Measurements from ENCODE around the gene FAR1. TPM values are rescaled to one million over a fixed set of nuclear protein-coding genes. Genes with fewer than 3 reads are reported as not detected.

FAR1 gene
- total RNA-seq, 2 donors from 2014 or later: 33.7 to 44.5 TPM

DNA sequence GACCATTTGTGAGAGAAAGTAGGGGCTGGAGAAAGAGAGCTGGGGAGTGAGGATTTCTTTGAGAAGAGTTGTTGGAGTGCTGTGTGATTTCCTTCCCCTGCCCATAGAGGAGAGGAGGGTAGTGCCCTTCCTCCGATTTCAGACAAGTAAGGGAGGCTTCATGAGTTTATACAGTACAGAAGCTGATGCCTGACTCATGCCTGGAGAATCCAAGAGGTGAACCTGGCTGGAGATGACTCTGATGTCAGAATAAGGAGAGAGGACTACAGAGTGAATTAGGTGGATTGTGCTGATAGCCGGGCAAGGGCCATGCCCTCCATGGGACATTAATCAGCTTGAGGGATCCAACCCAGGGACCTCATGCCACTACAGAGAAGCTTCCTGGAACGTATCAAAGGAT is 91.6 kb downstream of the FAR1 start:
- H3K4me3 Mint-ChIP-seq: no peak overlapping the region
- peaks cover 2% of the 10 kb centered on the region for H3K4me1 Mint-ChIP-seq
- DNase-seq: no peak
- peaks cover 13% of the 10 kb centered on the region for H3K27me3 Mint-ChIP-seq
- H3K27ac Mint-ChIP-seq: no peak overlapping the region
- ATAC-seq: no peak
- no peaks in the 10 kb centered on the region for H3K9me3 ChIP-seq (ENCODE audit: control insufficient read depth, low read length, poor library complexity, severe bottlenecking)
- no peaks in the 10 kb centered on the region for H3K36me3 Mint-ChIP-seq (ENCODE audit: low read depth)

DNA sequence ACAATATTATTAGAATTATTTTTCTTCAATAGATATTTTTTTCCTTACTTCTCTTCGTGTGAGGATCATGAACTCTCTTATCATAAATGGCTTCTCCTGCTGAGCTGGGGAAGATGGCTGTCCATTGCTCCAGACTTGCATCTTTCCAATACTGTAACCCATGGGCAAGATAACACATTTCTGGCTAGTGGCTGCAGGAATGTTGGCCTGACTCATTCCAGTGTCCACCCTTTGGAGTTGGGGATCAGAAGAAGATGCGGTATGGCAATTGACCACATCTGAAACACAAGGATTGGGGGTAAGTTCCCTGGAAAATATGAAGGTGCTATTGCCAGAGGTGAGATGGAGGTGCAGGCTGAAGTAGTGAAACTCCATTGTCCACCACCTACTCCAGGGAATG is 92.8 kb downstream of the FAR1 start:
- no peak overlapping the region for H3K4me3 Mint-ChIP-seq
- DNase-seq (no peak), ATAC-seq (no peak)
- H3K27me3 Mint-ChIP-seq: peaks cover 13% of the 10 kb centered on the region
- peaks cover 2% of the 10 kb centered on the region for H3K36me3 Mint-ChIP-seq (ENCODE audit: low read depth)
- no peaks in the 10 kb centered on the region for H3K4me1 Mint-ChIP-seq
- no peak overlapping the region for H3K27ac Mint-ChIP-seq
- H3K9me3 ChIP-seq (ENCODE audit: control insufficient read depth, low read length, poor library complexity, severe bottlenecking): no peaks in the 10 kb centered on the region

DNA sequence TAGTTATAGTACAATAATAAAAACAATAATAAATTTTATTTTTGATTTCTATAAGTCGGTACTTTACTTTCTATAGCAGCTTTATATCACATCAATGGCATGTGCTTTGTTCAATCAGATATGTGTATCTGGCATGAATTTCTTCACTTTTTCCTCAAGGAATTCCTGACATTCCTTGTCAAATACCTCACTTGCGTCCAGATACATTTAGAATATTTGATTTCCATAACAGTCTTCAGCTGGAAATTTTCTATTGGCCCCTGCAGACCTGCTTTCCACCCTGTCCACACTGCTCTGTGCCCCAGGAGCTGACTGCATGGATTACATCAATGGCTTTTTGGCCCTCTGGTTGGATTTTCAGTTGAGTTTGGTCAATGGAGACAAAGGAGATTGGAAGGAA is 93.2 kb downstream of the FAR1 start:
- no peaks in the 10 kb centered on the region for H3K9me3 ChIP-seq (ENCODE audit: control insufficient read depth, low read length, poor library complexity, severe bottlenecking)
- Mint-ChIP-seq H3K4me3 (no peak overlapping the region), H3K27ac (no peak overlapping the region), H3K36me3 (ENCODE audit: low read depth) (peaks cover 2% of the 10 kb centered on the region), H3K4me1 (no peaks in the 10 kb centered on the region), H3K27me3 (peaks cover 13% of the 10 kb centered on the region)
- no peak for DNase-seq
- no peak for ATAC-seq

DNA sequence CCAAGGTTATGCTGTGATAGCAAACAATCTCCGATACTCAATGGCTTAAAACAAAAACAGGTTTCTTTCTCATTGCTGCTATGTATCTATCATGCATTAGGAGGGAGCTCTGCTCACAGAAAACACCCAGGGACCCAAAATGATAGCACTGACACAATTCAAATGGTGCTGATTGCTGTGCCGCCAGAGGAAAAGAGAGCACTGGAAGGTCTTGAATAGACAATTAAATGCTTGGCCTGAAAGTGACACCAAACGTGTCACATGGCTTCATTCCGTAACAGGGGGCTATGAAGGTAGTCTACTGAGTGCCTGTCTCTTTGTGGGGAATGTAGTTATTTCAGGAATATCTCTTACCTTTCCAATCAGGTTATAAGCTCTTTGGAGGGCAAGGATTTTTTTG is 94.2 kb downstream of the FAR1 start:
- H3K27me3 Mint-ChIP-seq: peaks cover 13% of the 10 kb centered on the region
- no peak overlapping the region for H3K27ac Mint-ChIP-seq
- H3K4me3 Mint-ChIP-seq: no peak overlapping the region
- H3K9me3 ChIP-seq (ENCODE audit: control insufficient read depth, low read length, poor library complexity, severe bottlenecking): no peaks in the 10 kb centered on the region
- H3K4me1 Mint-ChIP-seq: no peaks in the 10 kb centered on the region
- DNase-seq: no peak
- no peak for ATAC-seq
- peaks cover 5% of the 10 kb centered on the region for H3K36me3 Mint-ChIP-seq (ENCODE audit: low read depth)

GRCh38 chr11:13763341-13763740 is 94.9 kb downstream of the FAR1 start:
- H3K9me3 ChIP-seq (ENCODE audit: control insufficient read depth, low read length, poor library complexity, severe bottlenecking): no peaks in the 10 kb centered on the region
- no peaks in the 10 kb centered on the region for H3K4me1 Mint-ChIP-seq
- ATAC-seq: no peak
- H3K27ac Mint-ChIP-seq: no peak overlapping the region
- peaks cover 5% of the 10 kb centered on the region for H3K36me3 Mint-ChIP-seq (ENCODE audit: low read depth)
- H3K27me3 Mint-ChIP-seq: peaks cover 13% of the 10 kb centered on the region
- H3K4me3 Mint-ChIP-seq: no peak overlapping the region
- no peak for DNase-seq

- no peak for ATAC-seq
- Mint-ChIP-seq H3K4me3 (no peak overlapping the region), H3K36me3 (ENCODE audit: low read depth) (peaks cover 5% of the 10 kb centered on the region), H3K27ac (no peak overlapping the region), H3K4me1 (no peaks in the 10 kb centered on the region), H3K27me3 (peaks cover 24% of the 10 kb centered on the region)
- H3K9me3 ChIP-seq (ENCODE audit: control insufficient read depth, low read length, poor library complexity, severe bottlenecking): no peaks in the 10 kb centered on the region
- DNase-seq: no peak
Measured at GRCh38 chr11:13765886-13766285, 97.4 kb downstream of the FAR1 start.

DNA sequence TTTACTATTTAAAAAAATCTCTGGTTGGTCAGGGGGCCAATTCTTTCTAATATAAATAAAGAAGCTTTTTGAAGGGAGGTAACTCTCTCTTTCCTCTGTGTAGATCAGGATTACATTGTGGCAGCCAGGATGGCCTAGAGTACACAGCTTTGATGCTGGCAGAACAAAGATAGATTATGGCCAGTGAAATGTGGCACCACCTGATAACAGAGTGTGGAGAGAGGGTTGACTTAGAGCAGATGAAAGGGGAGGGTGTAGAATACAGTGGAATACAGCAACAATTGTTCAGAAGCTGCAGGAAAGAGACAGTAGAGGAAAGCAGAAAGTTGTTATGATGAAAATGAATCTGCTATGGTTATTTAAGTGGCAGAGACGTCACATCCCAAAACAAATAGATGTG is 99.0 kb downstream of the FAR1 start:
- Mint-ChIP-seq H3K4me1 (peaks cover 1% of the 10 kb centered on the region), H3K27me3 (peaks cover 30% of the 10 kb centered on the region), H3K27ac (no peak overlapping the region), H3K36me3 (ENCODE audit: low read depth) (peaks cover 5% of the 10 kb centered on the region), H3K4me3 (no peak overlapping the region)
- no peak for ATAC-seq
- no peaks in the 10 kb centered on the region for H3K9me3 ChIP-seq (ENCODE audit: control insufficient read depth, low read length, poor library complexity, severe bottlenecking)
- no peak for DNase-seq

DNA sequence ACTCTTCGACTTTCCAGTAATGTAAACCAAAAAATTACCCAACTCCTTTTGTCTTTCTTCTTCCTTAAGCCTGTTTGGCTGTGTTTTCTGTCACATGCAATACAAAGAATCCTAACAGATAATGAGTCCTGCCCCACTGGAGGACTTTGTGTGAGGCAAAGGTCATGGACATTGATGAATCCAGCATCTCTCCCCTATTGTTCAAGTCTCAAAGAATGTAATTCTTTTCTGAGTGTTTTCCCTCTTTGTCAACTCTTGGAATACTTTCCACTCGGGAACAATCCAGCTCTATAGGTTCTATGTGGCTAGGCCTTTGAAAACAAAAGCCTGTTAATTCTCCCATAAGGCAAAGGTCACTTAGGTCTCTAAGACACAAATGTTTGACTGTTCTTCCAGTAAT is 100.7 kb downstream of the FAR1 start:
- peaks cover 35% of the 10 kb centered on the region for H3K27me3 Mint-ChIP-seq
- peaks cover 6% of the 10 kb centered on the region for H3K4me1 Mint-ChIP-seq
- H3K36me3 Mint-ChIP-seq (ENCODE audit: low read depth): peaks cover 5% of the 10 kb centered on the region
- no peak overlapping the region for H3K27ac Mint-ChIP-seq
- DNase-seq: no peak
- H3K4me3 Mint-ChIP-seq: no peak overlapping the region
- H3K9me3 ChIP-seq (ENCODE audit: control insufficient read depth, low read length, poor library complexity, severe bottlenecking): no peaks in the 10 kb centered on the region
- no peak for ATAC-seq

- peaks cover 3% of the 10 kb centered on the region for H3K36me3 Mint-ChIP-seq (ENCODE audit: low read depth)
- H3K4me3 Mint-ChIP-seq: no peak overlapping the region
- H3K27ac Mint-ChIP-seq: no peak overlapping the region
Measured at GRCh38 chr11:13771151-13771550, 102.7 kb downstream of the FAR1 start.

DNA sequence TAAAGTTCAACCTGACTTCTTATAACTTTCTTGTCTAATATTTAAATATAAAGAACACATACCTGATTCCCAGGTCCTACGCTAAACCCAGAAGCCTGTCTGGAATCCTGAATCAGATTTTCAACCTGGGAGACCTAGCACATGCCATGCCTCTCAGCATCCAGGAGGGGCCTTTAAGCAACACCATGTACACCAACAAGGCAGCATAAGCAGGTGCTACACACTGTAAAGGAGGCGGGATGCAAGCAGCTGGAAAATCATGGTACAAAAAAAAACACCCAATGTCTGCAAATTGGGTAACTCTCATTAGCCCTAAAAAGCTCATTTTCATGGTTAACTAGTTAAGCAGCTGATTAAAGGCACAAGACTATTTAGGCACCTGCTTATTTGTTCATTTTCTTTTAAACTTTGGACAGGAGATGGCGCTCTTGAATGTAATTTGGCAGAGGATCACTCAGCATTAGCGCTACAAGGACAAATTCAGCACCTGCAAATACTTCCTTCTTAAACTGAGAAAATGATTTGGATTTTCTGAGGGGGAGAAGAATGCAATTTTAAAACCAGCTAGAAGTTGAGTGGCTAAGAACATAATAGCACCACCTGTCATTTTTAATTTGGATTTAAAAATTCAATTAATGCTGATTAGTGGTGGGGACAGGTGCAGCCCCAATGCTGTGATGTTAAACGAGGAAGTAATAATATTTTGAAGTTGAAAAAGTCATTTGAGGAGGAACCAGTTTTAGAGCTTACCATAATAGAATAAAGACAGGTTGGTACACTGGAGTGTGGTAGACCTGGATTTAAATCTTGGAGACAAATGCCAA is 104.0 kb downstream of the FAR1 start:
- no peaks in the 10 kb centered on the region for H3K9me3 ChIP-seq (ENCODE audit: control insufficient read depth, low read length, poor library complexity, severe bottlenecking)
- Mint-ChIP-seq H3K27me3 (peaks cover 29% of the 10 kb centered on the region), H3K4me1 (peaks cover 9% of the 10 kb centered on the region), H3K27ac (no peak overlapping the region), H3K4me3 (no peak overlapping the region), H3K36me3 (ENCODE audit: low read depth) (peaks cover 2% of the 10 kb centered on the region)
- DNase-seq (peak in 1 of 3 donors; percentile 7), ATAC-seq (peak; percentile 79)

More at GRCh38 chr11:13771151-13771550, 102.7 kb downstream of the FAR1 start:
- Mint-ChIP-seq H3K4me1 (peaks cover 6% of the 10 kb centered on the region), H3K27me3 (peaks cover 28% of the 10 kb centered on the region)
- ATAC-seq (no peak), DNase-seq (no peak)
- H3K9me3 ChIP-seq (ENCODE audit: control insufficient read depth, low read length, poor library complexity, severe bottlenecking): no peaks in the 10 kb centered on the region

DNA sequence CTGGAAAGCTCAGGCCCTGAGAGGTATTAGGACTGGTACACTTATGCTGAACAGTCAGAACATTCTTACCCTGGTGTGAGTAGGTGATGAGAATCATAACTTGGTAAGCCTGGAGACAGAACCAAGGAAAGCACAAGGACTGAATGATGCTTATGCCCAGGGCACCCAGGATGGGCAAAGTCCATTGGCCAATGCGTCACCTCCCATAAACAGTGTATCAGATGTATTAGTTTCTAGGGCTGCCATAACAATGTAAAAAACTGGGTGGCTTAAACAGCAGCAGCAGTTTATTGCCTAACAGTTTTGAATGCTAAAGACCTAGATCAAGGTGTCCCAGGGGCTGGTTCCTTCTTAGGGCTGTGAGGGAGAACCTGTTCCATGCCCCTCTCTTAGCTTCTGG is 107.0 kb downstream of the FAR1 start:
- H3K4me3 Mint-ChIP-seq: no peak overlapping the region
- no peaks in the 10 kb centered on the region for H3K9me3 ChIP-seq (ENCODE audit: control insufficient read depth, low read length, poor library complexity, severe bottlenecking)
- ATAC-seq: no peak
- DNase-seq: no peak
- H3K27ac Mint-ChIP-seq: peak overlapping the region; percentile 79
- H3K27me3 Mint-ChIP-seq: peaks cover 32% of the 10 kb centered on the region
- H3K36me3 Mint-ChIP-seq (ENCODE audit: low read depth): no peaks in the 10 kb centered on the region
- H3K4me1 Mint-ChIP-seq: peaks cover 9% of the 10 kb centered on the region

- Mint-ChIP-seq H3K4me3 (no peak overlapping the region), H3K36me3 (ENCODE audit: low read depth) (no peaks in the 10 kb centered on the region), H3K27ac (peak overlapping the region; percentile 79), H3K4me1 (peaks cover 9% of the 10 kb centered on the region), H3K27me3 (peaks cover 27% of the 10 kb centered on the region)
- peak; percentile 82 for ATAC-seq
- DNase-seq: peak in 1 of 3 donors; percentile 39
- H3K9me3 ChIP-seq (ENCODE audit: control insufficient read depth, low read length, poor library complexity, severe bottlenecking): no peaks in the 10 kb centered on the region
Measured at GRCh38 chr11:13776134-13776815, 107.8 kb downstream of the FAR1 start.

DNA sequence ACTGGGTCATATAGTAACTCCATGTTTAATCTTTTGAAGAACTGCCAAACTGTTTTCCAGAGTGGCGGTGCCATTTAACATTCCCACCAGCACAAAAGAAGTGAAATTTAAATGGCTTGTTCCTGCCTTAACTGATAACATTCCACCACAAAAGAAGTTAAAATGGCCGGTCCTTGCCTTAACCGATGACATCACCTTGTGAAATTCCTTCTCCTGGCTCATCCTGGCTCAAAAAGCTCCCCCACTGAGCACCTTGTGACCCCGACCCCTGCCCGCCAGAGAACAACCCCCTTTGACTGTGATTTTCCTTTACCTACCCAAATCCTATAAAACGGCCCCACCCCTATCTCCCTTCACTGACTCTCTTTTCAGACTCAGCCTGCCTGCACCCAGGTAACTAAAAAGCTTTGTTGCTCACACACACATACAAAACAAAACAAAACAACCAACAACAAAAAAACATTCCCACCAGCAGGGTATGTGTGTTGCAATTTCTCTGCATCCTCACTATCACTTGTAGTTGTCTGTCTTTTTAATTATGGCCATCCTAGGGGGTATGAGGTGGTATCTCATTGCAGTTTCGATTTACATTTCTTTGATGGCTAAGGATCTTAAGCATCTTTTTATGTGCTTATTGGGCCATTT is 109.0 kb downstream of the FAR1 start:
- Mint-ChIP-seq H3K4me3 (no peak overlapping the region), H3K4me1 (peaks cover 8% of the 10 kb centered on the region), H3K27ac (peak overlapping the region; percentile 79), H3K36me3 (ENCODE audit: low read depth) (no peaks in the 10 kb centered on the region), H3K27me3 (peaks cover 25% of the 10 kb centered on the region)
- no peak for DNase-seq
- no peaks in the 10 kb centered on the region for H3K9me3 ChIP-seq (ENCODE audit: control insufficient read depth, low read length, poor library complexity, severe bottlenecking)
- no peak for ATAC-seq

Measured in T-helper 17 cell (primary cell).